HG03565 (cell line): Measurements from ENCODE around the gene NET1.
"Not testable (repeated sequence)": the region's sequence is repeated elsewhere in the genome, so short reads cannot be mapped to it uniquely, and the experiment has no call there.

Source experiments
- ATAC-seq: cut with Tn5 transposase; IDR thresholded peaks from one replicate; pipeline ENCODE4 v1.9.1; 2021; ENCODE audit warnings: mild to moderate bottlenecking, moderate library complexity; ENCODE audit not compliant: unreplicated experiment

NET1 gene

GRCh38 chr10:5396556-5397300 lies 15.6 kb upstream of the NET1 start:
- ATAC-seq = no peak

- no peak for ATAC-seq
Observed at GRCh38 chr10:5399332-5399731, 13.0 kb upstream of the NET1 start.

GRCh38 chr10:5400468-5401240 lies 11.7 kb upstream of the NET1 start:
- no peak for ATAC-seq

GRCh38 chr10:5402798-5403197 lies 9.6 kb upstream of the NET1 start:
- no peak for ATAC-seq

- no peak for ATAC-seq
Observed at GRCh38 chr10:5404208-5405041, 7.9 kb upstream of the NET1 start, which contains the start of gene TUBAL3. Gene TUBAL3 (minus strand): TSS chr10:5404828. CDS start chr10:5404792, 36 bp downstream.

GRCh38 chr10:5406918-5407317 lies 5.4 kb upstream of the NET1 start:
- no peak for ATAC-seq

GRCh38 chr10:5410787-5411186 lies 1.6 kb upstream of the NET1 start:
- ATAC-seq = not testable (repeated sequence)

- ATAC-seq = no peak
Observed at GRCh38 chr10:5411941-5412276, 448 bp upstream of the NET1 start.

GRCh38 chr10:5413012-5413938 lies 918 bp downstream of the NET1 start:
- no peak for ATAC-seq

- no peak for ATAC-seq
Observed at GRCh38 chr10:5416981-5417380, 4.6 kb downstream of the NET1 start.

GRCh38 chr10:5418584-5418983 lies 6.2 kb downstream of the NET1 start:
- no peak for ATAC-seq

GRCh38 chr10:5419466-5420094 lies 7.2 kb downstream of the NET1 start:
- ATAC-seq = no peak

- no peak for ATAC-seq
Observed at GRCh38 chr10:5423771-5424170, 11.4 kb downstream of the NET1 start.

GRCh38 chr10:5424751-5425150 lies 12.4 kb downstream of the NET1 start:
- ATAC-seq = no peak

- no peak for ATAC-seq
Observed at GRCh38 chr10:5428133-5428532, 15.8 kb downstream of the NET1 start.

GRCh38 chr10:5433182-5433581 lies 20.8 kb downstream of the NET1 start:
- no peak for ATAC-seq

GRCh38 chr10:5434017-5434753 lies 21.8 kb downstream of the NET1 start:
- no peak for ATAC-seq

- no peak for ATAC-seq
Observed at GRCh38 chr10:5435328-5435727, 23.0 kb downstream of the NET1 start.

- no peak for ATAC-seq
Observed at GRCh38 chr10:5440206-5440605, 27.8 kb downstream of the NET1 start.
